HG03460 (cell line): ENCODE data around the gene MROH7.

ENCODE experiments used
- ATAC-seq: cut with Tn5 transposase; IDR thresholded peaks from one replicate; pipeline ENCODE4 v1.9.1; 2021; ENCODE audit not compliant: unreplicated experiment

MROH7 gene

DNA sequence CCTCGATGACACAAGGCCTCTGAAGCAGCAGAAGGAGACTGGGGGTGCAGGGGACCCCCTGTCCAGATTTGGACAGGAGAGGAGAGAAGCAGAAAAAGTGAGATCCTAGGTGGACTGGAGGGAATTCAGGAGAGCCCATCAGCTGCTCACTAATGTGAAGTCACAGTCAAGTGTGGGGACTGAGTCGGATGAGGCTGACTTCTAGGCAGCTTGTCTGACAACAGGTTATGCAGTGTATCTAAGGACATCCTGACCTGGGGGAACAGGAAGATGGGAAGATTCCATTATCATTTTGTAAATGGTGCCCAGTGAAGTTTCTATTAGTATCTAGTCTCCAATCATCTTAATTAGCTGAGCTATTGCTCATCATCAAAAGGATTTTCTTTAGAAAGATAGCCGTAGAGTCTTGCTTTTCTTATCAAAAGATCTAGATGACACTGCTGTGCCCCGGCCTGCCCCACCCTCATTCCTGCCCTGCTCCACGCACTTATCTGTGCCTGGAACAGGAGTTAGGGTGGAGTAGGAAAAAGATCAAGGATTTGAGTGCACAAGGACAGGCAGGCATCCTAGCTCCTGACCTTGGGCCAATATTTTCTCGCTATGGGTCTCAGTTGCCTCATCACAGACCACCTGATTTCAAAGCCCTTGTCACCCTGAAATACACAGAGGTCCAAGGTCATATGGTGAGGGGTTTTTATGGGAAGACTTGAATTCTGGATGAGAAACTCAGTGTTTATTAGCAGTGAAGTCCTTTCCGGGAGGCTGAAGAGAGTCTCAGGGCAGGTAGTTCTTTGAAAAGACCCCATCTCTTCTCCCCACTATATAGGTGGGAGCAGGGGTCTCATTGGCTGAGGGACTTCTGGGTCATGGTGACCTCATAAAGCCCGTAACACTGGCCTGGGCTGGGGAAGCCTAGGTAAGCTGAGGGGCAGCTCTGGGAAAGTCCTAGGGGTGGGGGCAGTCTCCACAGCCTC lies at the start of gene MROH7:
Gene MROH7, plus strand, starts transcription at position 924 of the 974 bp plus-strand sequence. CDS start 11,141 bp downstream, outside the sequence.
- no peak for ATAC-seq

DNA sequence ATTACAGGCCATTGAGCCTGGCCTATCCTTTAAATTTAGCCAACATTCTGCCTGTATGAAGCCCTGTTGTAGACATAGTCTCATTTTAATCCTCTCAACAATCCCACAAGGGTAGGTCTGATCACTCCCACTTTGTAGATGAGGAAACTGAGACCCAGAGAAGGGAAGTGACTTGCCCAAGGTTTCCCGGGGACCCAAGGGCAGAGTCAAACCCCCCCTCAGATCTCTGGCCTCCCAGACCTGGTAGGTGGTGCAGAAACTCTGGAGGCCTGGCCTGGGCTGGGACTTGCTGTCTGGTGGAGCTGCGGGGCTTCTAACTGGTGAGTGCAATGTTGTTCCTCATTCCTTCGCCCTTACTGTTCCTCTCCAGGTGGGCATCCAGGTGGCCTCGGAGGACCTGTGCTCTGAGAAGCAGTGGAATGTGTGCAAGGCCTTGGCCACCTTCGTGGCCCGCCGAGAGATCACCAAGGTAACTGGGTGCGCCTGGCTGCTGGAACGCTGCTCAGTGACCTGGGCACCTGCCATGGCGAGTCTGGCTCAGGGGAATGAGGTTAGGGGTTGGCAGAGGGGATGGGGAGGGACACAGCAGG lies 47.9 kb upstream of the MROH7 start:
- ATAC-seq: no peak

DNA sequence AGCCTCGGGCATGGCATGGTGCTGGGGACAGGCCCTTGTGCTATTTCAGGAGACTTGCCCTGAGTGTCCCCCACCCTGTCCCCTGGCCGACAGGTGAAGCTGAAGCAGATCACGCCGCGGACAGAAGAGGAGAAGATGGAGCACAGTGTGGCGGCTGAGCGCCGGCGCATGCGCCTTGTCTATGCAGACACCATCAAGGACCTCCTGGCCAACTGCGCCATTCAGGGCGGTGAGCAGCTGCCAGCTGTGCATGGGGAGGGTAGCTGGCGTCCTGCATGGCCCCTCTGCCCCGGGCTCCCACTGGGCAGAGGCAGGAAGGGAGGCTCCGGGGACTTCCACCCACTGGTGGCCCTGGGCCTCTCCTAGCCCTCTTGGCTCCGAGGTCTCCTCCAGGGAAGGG lies 47.1 kb upstream of the MROH7 start:
- ATAC-seq: no peak

DNA sequence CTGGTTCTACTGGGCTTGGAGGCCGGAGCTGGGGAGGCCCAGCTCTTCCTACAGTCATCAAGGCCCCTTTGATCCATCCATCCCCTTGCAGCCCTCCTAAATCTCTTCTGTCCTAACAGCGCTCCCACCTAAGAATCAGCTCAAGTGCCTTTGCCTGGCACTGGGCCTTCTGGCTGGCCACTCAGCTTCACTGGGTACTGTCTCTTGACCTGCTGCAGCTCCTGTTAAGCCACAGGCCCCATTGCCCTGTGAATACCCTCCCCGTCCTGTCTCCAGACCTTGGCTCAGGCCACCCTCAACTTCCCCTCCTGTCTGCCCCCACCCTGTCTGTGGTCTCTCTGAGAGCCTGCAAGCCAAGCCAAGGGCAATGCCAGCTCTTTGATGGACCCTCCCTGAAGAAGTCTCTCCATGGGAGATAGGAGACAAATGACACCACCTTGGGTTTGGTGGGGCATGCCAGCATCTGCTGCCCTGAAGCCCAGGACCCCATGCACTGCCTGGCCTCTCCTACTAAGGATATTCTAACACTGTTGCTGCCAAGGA lies 45.6 kb upstream of the MROH7 start:
- no peak for ATAC-seq

DNA sequence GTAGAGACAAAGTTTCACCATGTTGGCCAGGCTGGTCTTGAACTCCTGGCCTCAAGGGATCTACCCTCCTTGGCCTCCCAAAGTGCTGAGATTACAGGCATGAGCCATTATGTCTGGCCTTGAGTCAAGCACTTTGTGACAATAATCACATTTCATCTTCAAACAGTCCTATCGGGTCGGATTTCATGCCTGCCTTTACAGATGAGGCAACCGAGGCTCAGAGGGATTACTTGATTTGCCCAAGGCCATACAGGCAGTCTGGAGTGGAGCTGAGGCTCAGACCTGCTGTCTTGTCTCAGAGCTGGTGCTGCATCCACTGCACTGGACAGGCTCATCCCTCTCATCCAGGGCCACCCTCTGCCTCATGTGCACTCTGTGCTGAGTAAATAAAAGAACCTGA lies 44.8 kb upstream of the MROH7 start:
- ATAC-seq: no peak

DNA sequence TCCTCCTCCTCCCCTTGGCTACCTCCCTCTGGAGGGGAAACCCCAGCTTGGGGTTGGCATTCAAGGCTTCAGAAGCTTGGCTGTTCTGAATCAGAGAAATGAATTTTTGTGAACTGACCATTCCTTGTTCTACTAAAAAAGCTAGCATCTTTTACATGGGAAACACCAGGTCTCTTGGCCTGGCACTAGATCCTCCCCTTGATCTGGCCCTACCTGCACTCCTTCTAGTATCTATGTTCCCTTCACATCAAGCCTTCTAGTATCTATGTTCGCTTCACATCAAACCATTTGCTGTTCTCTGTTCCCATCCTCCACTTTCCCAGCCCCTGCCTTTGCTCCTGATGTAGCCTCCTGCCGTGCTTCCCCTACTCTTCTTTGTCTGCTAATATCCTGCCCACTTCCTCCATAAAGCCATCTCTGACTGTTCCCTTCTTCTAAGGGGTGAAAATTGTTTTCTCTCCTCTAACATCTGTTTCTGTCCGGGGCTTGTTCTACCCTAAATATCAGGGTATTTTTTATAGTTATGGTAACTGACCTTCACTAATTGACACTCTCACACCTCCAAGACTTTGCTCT lies 44.0 kb upstream of the MROH7 start:
- ATAC-seq: no peak

DNA sequence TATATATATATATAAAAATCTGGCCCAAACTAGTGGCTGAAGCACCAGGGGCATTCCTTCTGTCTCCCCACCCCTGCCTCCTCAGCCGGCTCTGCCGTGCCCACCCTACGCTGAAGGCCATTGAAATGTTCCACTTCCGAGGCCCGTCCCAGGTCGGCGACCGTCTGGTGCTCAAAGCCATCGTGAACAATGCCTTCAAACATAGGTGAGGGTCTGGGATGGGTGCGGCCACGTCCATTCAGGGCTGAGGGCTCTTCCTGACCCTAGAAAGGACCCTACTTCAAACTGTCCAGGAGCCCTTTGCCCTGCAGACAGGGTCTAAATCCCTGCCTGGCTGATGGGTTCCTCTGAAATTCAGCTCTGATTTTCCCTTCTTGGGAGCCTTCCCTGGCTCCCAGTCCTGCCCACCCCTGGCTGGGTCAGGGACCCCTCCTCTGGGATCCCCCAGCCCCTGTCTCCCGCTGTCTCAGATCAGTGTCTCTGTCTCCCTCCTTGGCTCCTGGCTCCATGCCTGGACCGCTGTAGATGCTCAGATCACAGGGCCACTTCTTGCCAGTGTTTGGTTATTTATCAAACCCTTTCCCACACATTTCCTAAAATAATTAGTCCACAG lies 42.3 kb upstream of the MROH7 start:
- no peak for ATAC-seq

DNA sequence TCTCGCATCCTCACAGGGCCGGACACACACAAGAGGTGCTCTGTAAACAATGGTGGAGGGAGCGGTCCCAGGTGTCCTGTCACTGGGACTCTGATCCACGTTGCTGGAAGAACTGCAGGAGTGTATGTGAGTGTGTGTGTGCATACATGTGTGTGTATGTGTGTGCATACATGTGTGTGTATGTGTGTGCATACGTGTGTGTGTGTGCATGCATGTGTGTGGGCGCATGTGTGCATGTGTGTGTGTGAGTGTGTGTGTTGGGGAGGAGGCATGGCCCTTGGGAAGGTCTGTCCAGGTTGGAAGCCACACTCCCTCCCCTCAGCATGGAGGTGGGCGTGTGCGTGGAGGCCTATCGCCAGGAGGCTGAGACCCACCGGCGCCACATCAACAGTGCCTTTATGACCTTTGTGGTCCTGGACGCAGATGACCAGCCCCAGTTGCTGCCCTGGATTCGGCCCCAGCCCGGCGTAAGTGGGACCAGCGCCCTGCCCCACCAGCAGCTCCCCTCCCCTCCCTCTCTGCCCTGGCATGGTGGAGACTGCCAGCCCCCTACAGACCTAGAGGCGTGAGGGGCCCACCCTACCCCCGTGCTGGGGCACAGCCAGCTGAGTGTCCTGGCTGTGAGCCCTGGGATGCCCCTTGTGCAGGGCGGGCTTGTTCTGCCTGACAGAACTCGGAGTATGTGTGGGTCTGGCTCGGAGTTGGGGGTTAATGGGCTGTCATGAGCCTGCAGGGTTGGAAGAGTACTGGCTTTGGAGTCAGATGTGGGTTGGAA lies 40.5 kb upstream of the MROH7 start:
- no peak for ATAC-seq

DNA sequence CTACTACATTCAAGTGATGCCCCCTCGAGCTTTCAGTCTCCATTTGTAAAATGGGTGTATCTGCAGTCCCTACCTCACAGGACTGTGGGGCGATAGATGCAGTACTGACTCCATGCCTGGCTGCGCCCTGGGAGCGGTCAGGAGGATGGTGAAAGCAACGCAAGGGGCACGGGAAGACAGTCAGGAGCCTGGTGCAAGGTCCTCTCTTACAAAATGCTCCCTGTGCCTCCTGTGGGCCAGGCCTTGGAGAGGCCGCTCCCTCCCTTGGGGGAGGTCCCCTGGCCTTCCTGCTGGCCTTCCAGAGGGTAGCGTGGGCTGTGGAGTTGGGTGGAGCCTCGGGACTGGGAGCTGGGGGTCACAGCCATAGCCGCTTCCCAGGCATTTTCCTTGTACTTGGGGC lies 39.9 kb upstream of the MROH7 start:
- ATAC-seq: no peak

DNA sequence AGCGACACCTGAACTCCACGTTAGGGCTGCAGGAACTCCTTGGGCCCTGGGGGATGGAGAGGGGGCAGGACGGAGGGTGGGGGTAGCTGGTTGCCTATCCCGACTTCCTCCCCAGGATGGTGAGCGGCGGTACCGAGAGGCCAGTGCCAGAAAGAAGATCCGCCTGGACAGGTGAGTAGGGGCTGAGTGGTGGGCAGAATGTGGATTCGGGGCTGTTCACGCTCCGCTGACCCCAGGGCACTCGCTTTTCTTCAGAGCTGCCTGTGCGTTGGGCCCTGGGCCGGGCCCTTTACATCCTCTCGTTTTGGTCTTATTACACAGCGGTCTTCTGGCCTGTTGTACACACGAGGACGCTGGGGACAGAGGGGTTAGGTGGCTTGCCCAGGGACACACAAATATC lies 39.0 kb upstream of the MROH7 start:
- no peak for ATAC-seq

DNA sequence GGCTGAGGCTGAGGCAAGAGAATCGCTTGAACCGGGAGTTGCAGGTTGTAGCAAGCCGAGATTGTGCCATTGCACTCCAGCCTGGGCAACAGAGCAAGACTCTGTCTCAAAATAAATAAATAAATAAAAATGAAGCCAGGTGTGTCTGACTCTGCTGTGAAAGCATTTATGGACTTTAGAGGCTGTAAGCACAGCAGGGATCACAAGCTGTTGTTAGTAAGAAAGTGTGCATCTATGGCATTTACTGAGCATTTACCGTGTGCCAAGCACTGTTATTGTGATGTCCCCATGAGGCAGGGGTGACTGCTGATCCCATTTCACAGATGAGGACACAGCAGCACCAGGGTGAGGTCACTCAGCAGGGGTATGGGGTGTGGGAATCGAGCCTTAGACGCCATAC lies 38.3 kb upstream of the MROH7 start:
- no peak for ATAC-seq

DNA sequence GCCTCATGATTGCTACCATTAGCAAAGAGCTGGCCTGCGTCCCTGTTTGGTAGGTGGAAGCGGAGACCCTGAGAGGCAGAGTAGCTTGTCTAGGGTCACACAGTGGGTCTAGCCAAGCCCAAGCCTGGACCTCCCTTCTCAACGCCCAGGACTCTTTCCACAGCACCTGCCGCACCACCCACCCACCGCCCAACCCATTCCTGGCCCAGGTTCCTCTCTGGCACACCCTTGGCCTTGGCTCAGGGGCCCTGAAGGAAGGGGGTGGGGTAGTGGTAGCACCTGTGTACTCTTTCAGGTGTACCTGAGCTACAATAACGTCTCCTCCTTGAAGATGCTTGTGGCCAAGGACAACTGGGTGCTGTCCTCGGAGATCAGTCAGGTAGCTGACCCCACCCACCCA lies 37.5 kb upstream of the MROH7 start:
- no peak for ATAC-seq

DNA sequence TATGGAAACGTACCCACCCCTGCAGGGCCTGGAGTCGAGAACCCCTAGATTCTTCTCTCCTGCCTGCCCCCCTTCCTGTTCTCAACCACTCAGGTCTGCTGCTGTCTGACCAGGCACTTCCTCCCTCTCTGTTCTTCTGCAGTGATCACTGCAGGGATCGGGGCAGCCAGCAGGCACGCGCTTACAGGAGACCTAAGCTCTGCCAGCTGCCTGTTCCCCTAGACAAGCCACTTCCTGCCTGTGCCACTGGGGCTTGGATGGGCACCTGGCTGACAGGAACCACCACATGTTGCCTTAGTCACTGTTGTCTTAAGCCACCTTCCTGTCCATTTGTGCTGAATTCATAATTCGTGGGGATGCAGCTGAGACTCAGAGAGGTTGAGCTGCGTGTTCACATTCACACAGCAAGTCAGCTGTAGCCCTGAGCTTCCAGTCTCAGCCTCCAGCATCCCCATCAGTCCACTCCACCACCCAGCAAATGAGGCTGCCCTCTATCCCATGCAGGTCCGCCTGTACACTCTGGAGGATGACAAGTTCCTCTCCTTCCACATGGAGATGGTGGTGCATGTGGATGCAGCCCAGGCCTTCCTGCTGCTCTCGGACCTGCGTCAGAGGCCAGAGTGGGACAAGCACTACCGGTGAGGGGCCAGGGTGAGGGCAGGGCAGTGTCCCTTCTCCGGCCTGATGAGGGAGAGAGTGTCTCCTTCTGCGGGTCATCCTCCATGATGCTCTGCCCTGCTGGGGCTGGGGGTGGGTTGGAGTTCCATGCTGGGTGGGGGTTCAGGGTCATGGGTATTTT lies 36.8 kb upstream of the MROH7 start:
- no peak for ATAC-seq

DNA sequence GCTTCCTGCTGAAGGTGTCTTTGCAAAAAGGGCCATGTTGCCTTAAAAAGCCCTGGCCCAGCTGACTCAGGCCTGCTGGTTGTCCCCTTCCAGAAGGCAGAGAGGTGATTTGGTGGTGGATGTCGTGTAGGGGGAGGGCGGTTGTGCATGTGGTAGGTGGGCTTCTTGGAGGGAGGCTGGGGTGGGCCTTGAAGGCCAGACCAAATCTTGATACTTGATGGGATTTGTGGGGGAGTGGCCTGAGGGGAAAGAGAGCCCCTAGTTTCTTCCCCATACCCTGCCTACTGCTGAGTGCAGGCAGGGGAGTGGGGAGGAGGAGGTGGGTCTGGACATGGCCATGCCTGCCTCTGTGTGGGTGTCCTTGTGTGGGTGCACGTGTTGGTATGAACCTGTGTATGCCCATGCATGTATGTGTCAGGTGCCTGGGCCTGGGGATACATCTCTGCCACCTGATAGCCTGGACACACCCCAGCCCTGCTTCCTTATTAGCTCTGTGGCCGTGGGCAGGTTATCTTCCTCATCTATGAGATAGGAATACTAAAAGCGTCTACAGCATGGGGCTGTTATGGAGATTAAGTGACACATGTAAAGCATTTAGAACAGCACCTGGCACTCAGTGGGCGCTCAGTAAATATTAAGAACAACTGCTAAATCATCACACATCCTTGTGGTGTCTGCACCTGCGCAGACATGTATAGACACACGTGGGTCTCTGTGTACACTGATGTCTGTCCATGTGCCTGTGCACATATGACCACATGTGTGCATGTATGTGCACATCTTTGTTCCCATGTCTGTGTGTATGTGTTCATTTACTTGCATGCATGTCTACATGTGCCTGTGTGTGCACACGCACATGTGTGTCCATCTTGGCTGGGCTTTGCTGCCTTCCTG lies 35.2 kb upstream of the MROH7 start:
- ATAC-seq: no peak

DNA sequence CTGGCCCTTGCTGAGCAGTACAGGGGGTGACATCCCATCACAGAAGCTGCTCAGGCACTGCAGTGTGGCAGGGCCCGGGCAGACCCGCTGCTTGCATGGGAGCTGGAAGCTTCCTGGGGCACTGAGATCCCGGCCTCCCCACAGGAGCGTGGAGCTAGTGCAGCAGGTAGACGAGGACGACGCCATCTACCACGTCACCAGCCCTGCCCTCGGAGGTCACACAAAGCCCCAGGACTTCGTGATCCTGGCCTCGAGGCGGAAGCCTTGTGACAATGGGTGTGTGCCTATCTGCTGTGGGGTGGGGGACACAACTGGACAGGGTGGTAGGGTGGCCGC lies 34.6 kb upstream of the MROH7 start:
- ATAC-seq: no peak

DNA sequence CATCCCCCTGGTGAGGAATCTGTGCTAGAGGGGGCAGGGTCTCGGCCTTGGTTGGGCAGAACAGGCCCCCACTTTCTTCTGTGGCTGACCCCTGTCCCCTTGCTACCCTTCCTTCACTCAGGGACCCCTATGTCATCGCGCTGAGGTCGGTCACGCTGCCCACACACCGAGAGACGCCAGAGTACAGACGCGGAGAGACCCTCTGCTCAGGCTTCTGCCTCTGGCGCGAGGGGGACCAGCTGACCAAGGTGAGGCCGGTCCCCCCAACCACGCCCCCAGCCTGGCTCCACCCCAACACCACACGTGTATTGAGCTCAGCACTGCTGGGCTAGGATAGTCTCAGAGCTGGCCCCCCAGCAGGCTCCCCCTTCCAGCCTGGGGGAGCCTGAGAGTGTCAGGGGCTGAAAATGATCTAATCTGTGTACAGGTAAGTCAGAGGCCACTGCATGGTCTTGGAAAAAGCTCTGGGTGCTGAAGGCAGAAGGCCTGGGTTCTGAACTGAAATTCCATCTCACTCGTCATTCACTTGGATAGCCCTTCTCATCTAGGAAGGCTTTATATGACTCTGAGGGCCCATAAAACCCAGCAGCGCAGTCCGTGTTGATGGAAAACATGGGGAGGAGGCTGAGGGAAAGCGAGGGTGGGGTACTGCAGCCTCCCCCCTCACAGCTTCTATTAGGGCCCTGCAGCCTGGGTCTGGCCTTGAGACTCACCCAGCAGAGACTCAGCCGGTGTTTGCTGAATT lies 33.6 kb upstream of the MROH7 start:
- ATAC-seq: no peak

DNA sequence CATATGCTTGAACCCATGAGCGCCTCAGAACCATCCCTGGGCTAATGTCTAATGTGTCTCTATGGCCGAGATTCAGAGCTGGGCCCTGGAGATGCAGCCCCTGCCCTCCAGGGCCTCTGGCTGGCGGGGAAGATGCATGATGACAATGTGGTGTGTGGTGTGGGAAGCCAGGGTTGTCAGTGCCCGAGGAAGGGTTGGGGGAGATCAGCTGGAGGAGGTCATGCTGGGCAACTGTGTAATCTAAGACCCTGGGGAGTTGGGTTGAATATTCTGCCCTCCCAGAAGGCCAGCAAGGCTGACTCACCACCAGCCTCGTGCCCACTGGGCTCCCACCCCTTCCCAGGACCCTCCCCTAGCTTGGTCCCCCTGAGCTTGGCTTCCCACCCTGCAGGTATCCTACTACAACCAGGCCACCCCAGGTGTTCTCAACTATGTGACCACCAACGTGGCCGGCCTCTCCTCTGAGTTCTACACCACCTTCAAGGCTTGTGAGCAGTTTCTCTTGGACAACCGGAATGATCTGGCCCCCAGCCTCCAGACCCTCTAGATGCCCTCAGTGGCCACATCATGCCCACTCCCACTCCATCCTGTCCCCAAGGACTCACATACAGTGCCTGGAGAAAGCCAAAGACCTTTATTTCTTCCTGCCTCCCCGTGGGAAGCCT lies 32.9 kb upstream of the MROH7 start:
- no peak for ATAC-seq
